Cardiac muscle cell (in vitro differentiated cells and primary cell): ENCODE results near the gene CNTNAP2. TPM values are rescaled to one million over a fixed set of nuclear protein-coding genes. Genes with fewer than 3 reads are reported as not detected.

Experiments
- DNase-seq, 2 donors: peaks; one replicate each; pipeline versions ENCODE4 v3.0.0 to v3.0.0-alpha.2; 2010 to 2017; ENCODE audit warnings: low read depth in 1 of 2, low spot score in 1 of 2
- H3K27ac ChIP-seq: fragments of 200-600 bp; sonication (generic); 2 replicates; pipeline ENCODE4 v1.5.1; 2016
- H3K27me3 ChIP-seq: fragments of 200-600 bp; sonication (generic); 2 replicates; pipeline ENCODE4 v1.6.0; 2016; ENCODE audit warnings: control low read depth
- H3K36me3 ChIP-seq: fragments of 200-600 bp; sonication (generic); 2 replicates; pipeline ENCODE4 v1.5.1; 2016; ENCODE audit warnings: control low read depth
- H3K4me1 ChIP-seq: fragments of 200-600 bp; sonication (generic); 2 replicates; pipeline ENCODE4 v1.8.1; 2017; ENCODE audit warnings: low read depth, mild to moderate bottlenecking, mixed run types
- H3K4me3 ChIP-seq: fragments of 200-600 bp; sonication (generic); 2 replicates; pipeline ENCODE4 v1.5.1; 2016; ENCODE audit warnings: mild to moderate bottlenecking
- H3K9me3 ChIP-seq: fragments of 200-600 bp; sonication (generic); 2 replicates; pipeline ENCODE4 v1.5.1; 2017; ENCODE audit warnings: low read depth, mild to moderate bottlenecking, control low read depth
- polyA plus RNA-seq: library from polyadenylated mRNA; unstranded; fragments of >200 nt; fragmentation: Nextera tagmentation; extraction: Ambion mirVana; gene quantifications from 2 replicates; pipeline ENCODE4 v1.2.1, GENCODE V29; 2016
- total RNA-seq: library from RNA; depleted of rRNA; stranded (reverse); fragments of >200 nt; gene quantifications from 2 replicates; pipeline ENCODE4 v1.2.3, GENCODE V29; 2016
- TF ChIP-seq, protein P1 (sequence below): IDR thresholded peaks from 2 replicates; pipeline ENCODE4 v1.5.1; 2012; ENCODE audit warnings: low read depth, mild to moderate bottlenecking, low read length

The CNTNAP2 gene
- total and polyA plus RNA-seq, 2 experiments from 2014 or later = 4.8 to 5.1 TPM

DNA sequence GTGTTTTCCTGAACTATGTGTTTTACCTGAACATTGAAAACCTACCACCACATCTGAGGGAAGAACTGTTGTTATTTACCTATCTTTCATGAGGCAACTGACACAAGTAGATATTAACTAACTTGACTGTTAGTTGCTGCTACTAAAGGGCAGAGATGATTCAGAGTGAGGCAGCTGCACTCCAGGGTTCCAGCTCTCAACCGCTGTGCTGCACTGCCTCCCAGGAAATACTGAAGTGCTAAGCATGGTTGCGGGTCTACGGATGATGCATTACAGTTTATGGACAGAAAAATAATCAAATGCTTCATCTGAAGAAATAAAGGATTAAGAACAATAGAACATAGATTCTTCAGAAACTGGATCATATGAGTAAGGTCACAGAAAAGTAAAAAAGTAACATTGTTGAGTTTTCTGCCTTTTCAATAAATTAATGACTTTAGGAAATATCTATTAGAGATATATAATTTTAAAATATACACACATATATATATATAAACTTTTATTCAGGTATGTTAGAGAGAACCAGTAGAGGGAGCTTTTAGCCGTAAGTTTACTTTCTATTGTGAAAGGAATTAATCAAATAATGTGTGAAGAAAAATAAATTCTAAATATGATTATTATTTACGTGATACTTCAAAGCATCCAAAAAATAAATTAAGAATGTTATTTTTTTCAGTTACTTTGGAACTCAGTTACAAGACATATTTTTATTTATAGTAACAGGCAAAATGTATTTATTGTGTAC, 620.0 kb downstream of the CNTNAP2 start:
- TF ChIP-seq, protein P1, sequence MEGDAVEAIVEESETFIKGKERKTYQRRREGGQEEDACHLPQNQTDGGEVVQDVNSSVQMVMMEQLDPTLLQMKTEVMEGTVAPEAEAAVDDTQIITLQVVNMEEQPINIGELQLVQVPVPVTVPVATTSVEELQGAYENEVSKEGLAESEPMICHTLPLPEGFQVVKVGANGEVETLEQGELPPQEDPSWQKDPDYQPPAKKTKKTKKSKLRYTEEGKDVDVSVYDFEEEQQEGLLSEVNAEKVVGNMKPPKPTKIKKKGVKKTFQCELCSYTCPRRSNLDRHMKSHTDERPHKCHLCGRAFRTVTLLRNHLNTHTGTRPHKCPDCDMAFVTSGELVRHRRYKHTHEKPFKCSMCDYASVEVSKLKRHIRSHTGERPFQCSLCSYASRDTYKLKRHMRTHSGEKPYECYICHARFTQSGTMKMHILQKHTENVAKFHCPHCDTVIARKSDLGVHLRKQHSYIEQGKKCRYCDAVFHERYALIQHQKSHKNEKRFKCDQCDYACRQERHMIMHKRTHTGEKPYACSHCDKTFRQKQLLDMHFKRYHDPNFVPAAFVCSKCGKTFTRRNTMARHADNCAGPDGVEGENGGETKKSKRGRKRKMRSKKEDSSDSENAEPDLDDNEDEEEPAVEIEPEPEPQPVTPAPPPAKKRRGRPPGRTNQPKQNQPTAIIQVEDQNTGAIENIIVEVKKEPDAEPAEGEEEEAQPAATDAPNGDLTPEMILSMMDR = peak; percentile 17
- H3K4me1 ChIP-seq = no peaks in the 10 kb centered on the region
- H3K27me3 ChIP-seq = no peaks in the 10 kb centered on the region
- H3K27ac ChIP-seq = no peak overlapping the region
- H3K4me3 ChIP-seq = no peak overlapping the region
- no peaks in the 10 kb centered on the region for H3K9me3 ChIP-seq
- DNase-seq = peak in 1 of 2 donors; percentile 7
- no peaks in the 10 kb centered on the region for H3K36me3 ChIP-seq

DNA sequence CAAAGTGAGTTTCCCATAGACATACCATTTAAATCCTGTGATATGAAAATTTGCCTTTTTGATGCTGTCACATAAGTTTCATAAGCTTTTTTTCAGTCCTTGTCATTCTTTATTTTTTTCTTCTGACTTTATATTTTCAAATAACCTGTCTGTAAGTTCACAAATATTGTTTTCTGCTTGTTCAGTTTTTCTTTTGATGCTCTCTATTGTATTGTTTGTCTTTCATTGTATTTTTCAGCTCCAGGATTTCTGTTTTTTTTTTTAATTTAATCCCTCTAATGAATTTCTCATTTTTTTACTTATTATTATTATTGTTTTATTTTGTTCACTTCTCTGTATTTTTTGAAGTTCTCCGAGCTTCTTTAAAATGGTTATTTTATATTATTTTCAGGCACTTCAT, 623.4 kb downstream of the CNTNAP2 start:
- Histone ChIP-seq H3K36me3 (no peaks in the 10 kb centered on the region), H3K27me3 (no peaks in the 10 kb centered on the region), H3K27ac (no peak overlapping the region), H3K4me1 (no peaks in the 10 kb centered on the region), H3K9me3 (no peaks in the 10 kb centered on the region), H3K4me3 (no peak overlapping the region)
- TF ChIP-seq, protein P1 = no peak
- no peak for DNase-seq

DNA sequence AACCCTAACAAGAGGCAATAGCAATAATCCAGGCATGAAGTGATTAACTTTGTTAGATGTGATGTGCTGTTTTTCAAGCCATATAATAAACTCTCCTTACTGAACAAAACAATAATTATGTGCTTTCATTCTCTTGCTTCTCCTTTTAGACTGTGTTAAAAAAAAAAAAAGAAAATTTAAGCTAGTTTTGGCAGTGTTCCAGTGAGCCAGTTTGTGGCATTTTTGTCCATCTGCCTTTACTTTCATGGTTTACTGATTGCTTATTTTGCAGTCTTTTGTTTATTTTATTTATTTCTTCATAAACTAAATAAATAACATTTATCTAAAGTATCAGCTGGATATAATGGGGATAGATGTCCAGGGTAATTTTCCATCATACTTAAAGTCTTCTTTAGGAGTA, 625.3 kb downstream of the CNTNAP2 start:
- TF ChIP-seq, protein P1 = no peak
- Histone ChIP-seq H3K4me1 (no peaks in the 10 kb centered on the region), H3K4me3 (no peak overlapping the region), H3K9me3 (no peaks in the 10 kb centered on the region), H3K27ac (no peak overlapping the region), H3K36me3 (no peaks in the 10 kb centered on the region), H3K27me3 (no peaks in the 10 kb centered on the region)
- DNase-seq = no peak

DNA sequence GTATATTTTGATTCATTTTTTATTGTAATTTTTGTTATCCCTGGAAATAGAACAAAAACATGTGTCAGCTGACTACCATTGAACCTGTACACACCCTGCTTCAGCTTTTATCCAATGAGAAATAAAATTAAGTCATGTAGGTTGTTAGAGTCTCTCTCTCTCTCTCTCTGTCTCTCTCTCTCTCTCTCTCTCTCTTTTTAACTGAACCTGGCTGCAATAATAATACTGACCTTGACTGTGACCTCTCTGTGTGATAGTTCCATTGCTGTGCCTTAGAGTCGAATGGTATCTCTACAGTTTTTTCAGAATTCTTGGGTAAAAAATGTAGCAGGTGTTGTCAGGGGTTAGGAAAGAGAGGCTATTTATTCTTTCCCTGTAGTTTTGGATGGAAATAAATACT, 637.8 kb downstream of the CNTNAP2 start:
- H3K27me3 ChIP-seq = no peaks in the 10 kb centered on the region

DNA sequence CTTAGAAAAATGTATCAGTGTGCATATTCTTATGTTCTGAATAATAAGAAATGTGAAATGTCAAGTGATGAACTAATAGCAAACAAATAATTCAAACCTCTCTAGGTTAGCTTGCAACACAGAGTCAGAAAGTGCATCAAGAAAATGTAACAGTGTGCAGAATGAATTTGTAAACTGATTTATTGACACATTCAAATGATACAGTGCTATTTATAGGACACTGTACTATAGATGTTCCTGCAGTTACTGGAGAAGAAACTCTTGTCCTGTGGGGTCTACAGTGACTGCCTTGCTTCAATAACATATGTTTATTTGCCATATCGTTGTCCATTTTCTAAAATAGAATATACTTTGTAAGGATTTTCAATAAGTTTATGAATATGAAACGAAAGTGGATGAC, 639.0 kb downstream of the CNTNAP2 start:
- H3K9me3 ChIP-seq = no peaks in the 10 kb centered on the region
- no peak for DNase-seq
- H3K4me1 ChIP-seq = no peaks in the 10 kb centered on the region
- no peaks in the 10 kb centered on the region for H3K36me3 ChIP-seq
- H3K27ac ChIP-seq = no peak overlapping the region
- TF ChIP-seq, protein P1 = no peak
- no peaks in the 10 kb centered on the region for H3K27me3 ChIP-seq
- no peak overlapping the region for H3K4me3 ChIP-seq

More for the DNA sequence above, 637.8 kb downstream of the CNTNAP2 start:
- Histone ChIP-seq H3K27ac (no peak overlapping the region), H3K9me3 (no peaks in the 10 kb centered on the region), H3K36me3 (no peaks in the 10 kb centered on the region), H3K4me1 (no peaks in the 10 kb centered on the region), H3K4me3 (no peak overlapping the region)
- TF ChIP-seq, protein P1 = no peak
- DNase-seq = no peak
